T-helper 1 cell treated with Interleukin-12 subunit alpha and Interleukin-12 subunit beta and Interleukin-4 antibody, amounts not matched to agents 30 μg/mL and 1 μg/mL, for 36 hours (primary cell): Measurements from ENCODE around the gene DOCK4.

Source experiments
- H3K27ac Mint-ChIP-seq: one replicate; pipeline ENCODE4 v1.8.0; 2021; ENCODE audit warnings: mild to moderate bottlenecking, mixed read lengths
- H3K27me3 Mint-ChIP-seq: one replicate; pipeline ENCODE4 v1.8.0; 2021; ENCODE audit warnings: low read depth, mixed read lengths
- H3K36me3 Mint-ChIP-seq: one replicate; pipeline ENCODE4 v1.8.0; 2021; ENCODE audit warnings: low read depth, mixed read lengths
- H3K4me1 Mint-ChIP-seq: one replicate; pipeline ENCODE4 v1.8.0; 2021; ENCODE audit warnings: low read depth, mixed read lengths
- H3K4me3 Mint-ChIP-seq: one replicate; pipeline ENCODE4 v1.8.0; 2021; ENCODE audit warnings: mild to moderate bottlenecking, moderate library complexity, mixed read lengths
- H3K9me3 Mint-ChIP-seq: one replicate; pipeline ENCODE4 v1.8.0; 2021; ENCODE audit warnings: mixed read lengths

DOCK4 gene

DNA sequence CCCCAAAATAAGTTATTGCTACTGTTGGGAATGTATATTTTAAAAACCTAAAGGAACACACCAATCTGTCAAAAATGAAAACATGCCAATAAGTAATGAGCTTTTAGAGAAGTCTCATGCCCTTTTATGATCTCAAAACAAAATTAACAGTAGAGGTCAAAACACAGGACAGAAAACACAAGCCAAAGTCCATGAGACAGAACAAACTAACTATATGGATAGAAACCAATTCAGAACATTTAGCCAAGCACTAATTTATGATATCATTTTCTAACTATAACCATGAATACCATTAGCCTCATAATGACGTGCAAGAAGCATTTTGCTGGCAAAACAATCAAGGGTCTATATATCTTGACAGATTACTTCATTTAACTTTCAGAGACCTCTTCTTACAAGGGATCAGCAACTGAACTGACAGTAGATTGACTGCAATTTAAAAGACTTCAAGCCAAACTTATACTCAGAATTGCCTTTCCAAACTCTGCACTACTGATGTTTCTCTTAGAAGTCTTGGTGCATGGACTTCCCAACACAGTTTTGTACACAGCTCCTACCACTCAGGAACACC, 200.9 kb downstream of the DOCK4 start:
- Mint-ChIP-seq H3K4me1 (peaks cover 1% of the 10 kb centered on the region), H3K9me3 (no peaks in the 10 kb centered on the region), H3K36me3 (no peaks in the 10 kb centered on the region), H3K4me3 (no peak overlapping the region), H3K27me3 (peaks cover 4% of the 10 kb centered on the region), H3K27ac (no peak overlapping the region)

DNA sequence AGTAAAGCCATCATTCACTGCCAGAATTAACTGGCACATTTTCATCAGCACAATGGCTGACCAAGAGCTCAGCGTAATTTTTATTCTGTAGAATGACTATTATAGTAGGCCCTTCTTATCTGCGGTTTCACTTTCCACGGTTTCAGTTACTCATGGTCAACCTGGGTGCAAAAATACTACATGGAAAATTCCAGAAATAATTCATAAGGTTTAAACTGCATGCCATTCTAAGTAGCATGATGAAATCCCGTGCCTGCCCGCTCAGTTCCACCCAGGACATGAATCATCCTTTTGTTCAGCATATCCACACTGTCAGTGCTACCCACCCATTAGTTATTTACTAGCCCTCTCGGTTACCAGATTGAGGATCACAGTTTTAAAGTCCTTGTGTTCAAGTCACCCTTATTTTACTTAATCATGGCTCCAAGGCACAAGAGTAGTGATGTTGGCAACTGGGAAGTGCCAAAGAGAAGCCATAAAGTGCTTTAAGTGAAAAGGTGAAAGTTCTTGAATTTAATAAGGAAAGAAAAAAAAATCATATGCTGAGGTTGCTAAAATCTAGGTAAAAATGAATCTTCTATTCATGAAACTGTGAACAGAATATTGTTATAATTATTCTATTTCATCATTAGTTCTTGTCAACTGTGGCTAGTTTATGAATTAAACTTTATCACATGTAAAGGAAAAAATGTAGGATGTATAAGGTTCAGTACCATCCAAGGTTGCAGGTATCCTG, 204.9 kb downstream of the DOCK4 start:
- H3K27ac Mint-ChIP-seq = no peak overlapping the region
- no peaks in the 10 kb centered on the region for H3K36me3 Mint-ChIP-seq
- no peaks in the 10 kb centered on the region for H3K4me1 Mint-ChIP-seq
- no peak overlapping the region for H3K4me3 Mint-ChIP-seq
- H3K27me3 Mint-ChIP-seq = peaks cover 4% of the 10 kb centered on the region
- H3K9me3 Mint-ChIP-seq = no peaks in the 10 kb centered on the region

DNA sequence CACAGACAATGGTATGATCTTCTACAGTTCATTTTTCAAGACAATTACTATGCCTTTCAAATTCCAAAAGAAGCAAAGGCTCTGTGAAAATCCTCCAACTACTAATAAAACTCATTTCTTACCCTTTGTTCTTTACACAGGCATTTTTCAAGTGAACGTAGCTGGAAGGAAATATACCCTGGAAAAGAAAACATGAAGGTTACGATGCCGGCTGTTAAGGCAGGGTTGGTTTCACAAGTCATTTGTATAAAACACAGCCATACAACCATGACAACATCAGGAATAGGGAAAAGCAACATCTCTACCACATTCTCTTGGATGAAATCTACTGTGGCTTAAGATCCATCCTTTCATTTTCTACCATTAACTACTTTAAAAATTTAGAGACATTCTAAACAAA, 207.9 kb downstream of the DOCK4 start:
- Mint-ChIP-seq H3K36me3 (no peaks in the 10 kb centered on the region), H3K4me3 (no peak overlapping the region), H3K9me3 (no peaks in the 10 kb centered on the region), H3K4me1 (no peaks in the 10 kb centered on the region), H3K27ac (no peak overlapping the region), H3K27me3 (no peaks in the 10 kb centered on the region)

DNA sequence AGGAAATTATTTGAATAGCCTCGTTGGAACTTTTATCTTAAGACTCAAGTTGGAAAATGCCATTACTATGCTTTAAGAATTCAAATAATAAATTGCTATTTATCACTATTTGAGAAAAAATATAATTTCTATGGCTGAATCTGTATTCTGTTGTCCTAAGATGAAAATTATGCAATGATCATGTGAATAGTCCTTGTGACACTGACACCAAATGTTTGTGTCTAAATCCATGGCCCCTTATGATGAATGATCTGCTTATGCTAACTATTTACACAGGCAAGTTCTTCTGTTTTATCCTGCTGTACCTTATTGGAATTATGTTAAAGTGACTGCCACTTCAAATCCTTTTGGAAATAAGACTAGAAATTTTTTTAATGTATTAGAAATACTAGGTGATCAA, 208.7 kb downstream of the DOCK4 start:
- H3K36me3 Mint-ChIP-seq = no peaks in the 10 kb centered on the region
- H3K27ac Mint-ChIP-seq = no peak overlapping the region
- H3K4me3 Mint-ChIP-seq = no peak overlapping the region
- H3K4me1 Mint-ChIP-seq = no peaks in the 10 kb centered on the region
- H3K27me3 Mint-ChIP-seq = no peaks in the 10 kb centered on the region
- no peaks in the 10 kb centered on the region for H3K9me3 Mint-ChIP-seq

DNA sequence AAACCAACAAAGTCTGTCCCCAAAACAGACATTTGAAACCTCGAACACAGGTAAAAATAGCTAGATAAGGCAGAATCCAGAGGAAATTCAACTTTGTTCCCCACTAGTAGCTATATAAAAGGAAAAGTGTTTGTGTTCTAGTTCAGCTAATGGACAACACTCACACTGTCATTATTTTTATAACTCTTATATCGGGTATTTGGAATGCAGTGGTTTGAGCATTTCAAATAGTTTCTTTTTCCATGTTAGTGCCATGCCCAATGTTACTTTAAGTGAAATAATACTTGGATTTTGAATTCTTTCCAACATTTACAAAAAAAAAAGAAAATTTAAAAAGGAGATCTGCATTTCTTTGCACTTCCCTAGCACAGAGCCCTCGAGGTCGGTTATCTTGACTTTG, 213.6 kb downstream of the DOCK4 start:
- H3K27me3 Mint-ChIP-seq = no peaks in the 10 kb centered on the region
- H3K27ac Mint-ChIP-seq = no peak overlapping the region
- H3K4me1 Mint-ChIP-seq = no peaks in the 10 kb centered on the region
- H3K36me3 Mint-ChIP-seq = no peaks in the 10 kb centered on the region
- H3K4me3 Mint-ChIP-seq = no peak overlapping the region
- H3K9me3 Mint-ChIP-seq = no peaks in the 10 kb centered on the region

DNA sequence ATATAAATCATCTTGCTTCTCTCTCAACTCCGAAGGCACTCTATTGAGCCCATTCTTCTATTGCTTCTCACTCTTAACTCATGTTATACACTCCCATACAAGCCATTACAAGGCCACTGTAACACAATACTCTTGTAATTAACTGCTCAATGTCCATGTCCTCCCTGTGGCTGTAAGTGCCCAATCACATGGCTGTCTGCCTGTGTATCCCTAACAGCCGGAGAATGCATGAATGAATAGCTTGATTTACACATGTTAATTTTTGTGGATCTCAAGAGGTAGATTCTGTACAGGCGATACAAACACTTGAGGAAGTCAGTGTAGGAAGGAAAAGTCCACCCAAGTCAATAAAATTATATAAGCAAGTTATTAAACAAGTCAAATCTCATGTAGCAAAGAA, 215.6 kb downstream of the DOCK4 start:
- H3K36me3 Mint-ChIP-seq = no peaks in the 10 kb centered on the region
- no peaks in the 10 kb centered on the region for H3K9me3 Mint-ChIP-seq
- H3K4me1 Mint-ChIP-seq = no peaks in the 10 kb centered on the region
- H3K27me3 Mint-ChIP-seq = peaks cover 3% of the 10 kb centered on the region
- no peak overlapping the region for H3K27ac Mint-ChIP-seq
- H3K4me3 Mint-ChIP-seq = no peak overlapping the region

DNA sequence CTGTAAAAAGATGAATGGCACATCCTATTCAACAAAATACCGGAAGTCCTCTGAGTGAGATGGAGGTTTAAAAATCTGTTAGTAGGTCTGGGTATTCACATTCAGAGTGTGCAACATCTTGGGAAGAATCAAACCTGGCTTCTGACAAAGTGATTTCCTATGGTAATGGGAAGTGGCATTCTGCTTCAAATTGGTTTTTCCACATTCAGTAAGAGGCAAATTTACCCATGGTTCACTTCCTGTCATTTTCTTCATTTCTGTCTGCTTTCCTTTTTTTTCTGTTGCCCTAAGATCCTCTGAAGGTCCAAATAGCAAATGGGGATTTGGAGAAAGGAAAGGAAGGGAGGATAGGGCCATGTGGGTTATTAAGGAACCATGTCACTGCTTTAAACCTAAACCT, 218.3 kb downstream of the DOCK4 start:
- Mint-ChIP-seq H3K4me3 (no peak overlapping the region), H3K27ac (no peak overlapping the region), H3K27me3 (peaks cover 3% of the 10 kb centered on the region), H3K4me1 (no peaks in the 10 kb centered on the region), H3K9me3 (no peaks in the 10 kb centered on the region), H3K36me3 (no peaks in the 10 kb centered on the region)

DNA sequence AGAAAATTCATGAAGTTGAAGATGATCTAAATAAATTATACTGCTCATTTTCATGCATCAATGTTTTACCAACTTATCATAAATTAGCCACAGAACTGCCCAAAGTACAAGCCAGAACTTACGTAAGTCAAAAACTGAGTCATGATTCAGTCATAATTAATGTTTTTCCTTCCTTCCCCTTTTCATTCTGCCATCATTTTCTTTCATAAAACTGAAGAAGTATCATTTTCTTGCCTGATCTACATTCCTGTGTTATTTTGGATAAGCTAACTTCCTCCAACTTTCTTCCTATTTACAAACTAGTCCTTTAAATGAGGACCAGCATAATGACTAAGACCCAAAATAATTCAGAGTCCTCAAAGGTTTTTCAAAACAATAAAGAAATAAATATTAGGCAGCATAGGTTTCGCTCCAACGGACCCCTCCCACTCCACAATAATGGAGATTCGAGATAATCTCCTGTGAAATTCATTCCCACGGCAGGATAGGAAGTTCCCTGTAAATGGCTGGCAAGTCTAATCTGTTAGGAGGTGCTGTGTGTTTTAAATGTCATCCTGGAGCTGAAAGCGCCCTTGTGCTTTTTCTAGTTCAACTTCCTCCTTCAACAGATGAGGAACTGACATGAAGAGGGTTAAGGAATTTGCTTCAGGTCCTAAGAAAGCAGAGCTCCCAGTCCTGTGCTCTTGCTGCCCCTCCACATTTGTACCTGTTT, 218.9 kb downstream of the DOCK4 start:
- H3K9me3 Mint-ChIP-seq = no peaks in the 10 kb centered on the region
- peaks cover 3% of the 10 kb centered on the region for H3K27me3 Mint-ChIP-seq
- no peaks in the 10 kb centered on the region for H3K4me1 Mint-ChIP-seq
- H3K4me3 Mint-ChIP-seq = no peak overlapping the region
- H3K27ac Mint-ChIP-seq = no peak overlapping the region
- no peaks in the 10 kb centered on the region for H3K36me3 Mint-ChIP-seq

DNA sequence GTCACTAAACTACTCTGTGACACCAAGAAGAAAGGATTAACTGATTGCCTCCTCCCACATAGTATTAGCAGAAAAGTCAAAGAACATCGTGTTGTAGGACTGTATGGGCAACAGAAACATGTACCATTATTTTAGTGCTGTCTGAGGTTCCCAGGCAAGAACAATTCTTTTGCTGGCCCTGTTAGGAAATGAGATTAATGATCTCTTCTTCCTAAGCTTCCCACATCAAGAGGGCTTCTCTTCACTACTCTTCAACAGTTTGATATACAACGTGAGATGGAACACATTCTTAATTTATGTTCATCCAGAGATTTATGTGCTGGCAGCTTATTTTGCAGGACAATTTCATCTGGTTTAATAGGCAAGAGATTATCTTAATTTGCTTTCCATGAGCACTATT, 219.6 kb downstream of the DOCK4 start:
- no peaks in the 10 kb centered on the region for H3K36me3 Mint-ChIP-seq

DNA sequence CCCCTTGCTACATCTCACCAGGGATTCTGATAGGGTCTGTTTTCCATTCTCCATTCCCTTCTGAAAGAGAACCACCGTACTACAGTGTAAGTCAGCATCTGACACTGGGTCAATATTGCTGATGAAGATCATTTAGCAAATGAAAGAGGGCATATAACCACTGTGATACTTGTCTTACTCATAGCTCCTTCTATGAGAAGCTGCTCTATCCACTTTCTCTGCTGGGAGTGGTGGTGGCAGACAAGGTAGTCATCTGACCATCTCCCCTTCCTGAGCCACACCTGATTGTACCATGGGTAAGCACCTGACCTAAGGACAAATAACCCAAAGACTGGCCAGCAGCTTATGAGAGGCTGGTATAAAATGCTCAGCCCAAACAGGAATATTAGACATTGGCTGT, 220.4 kb downstream of the DOCK4 start:
- Mint-ChIP-seq H3K9me3 (no peaks in the 10 kb centered on the region), H3K4me3 (no peak overlapping the region), H3K4me1 (no peaks in the 10 kb centered on the region), H3K36me3 (no peaks in the 10 kb centered on the region), H3K27me3 (peaks cover 3% of the 10 kb centered on the region), H3K27ac (no peak overlapping the region)

More for the DNA sequence above, 219.6 kb downstream of the DOCK4 start:
- H3K27ac Mint-ChIP-seq = no peak overlapping the region
- H3K4me3 Mint-ChIP-seq = no peak overlapping the region
- H3K4me1 Mint-ChIP-seq = no peaks in the 10 kb centered on the region
- H3K27me3 Mint-ChIP-seq = peaks cover 3% of the 10 kb centered on the region
- H3K9me3 Mint-ChIP-seq = no peaks in the 10 kb centered on the region

DNA sequence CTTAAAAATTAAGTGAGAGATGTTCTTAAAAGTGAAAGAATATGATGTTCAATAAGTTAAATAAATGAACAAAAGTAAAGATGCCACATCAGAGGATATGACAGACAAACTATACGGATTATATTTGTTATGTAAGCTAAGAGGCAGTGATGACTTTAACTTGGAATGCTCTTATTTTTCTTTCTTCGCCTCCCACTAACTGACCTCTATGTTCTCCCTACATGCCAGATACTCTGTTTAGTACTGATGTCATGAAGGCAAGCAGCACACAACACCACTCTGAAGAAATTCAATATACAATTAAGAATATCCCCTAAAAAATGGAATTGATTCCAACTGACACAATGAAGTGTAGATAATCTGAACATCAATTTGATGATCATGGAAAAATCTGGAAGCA, 223.4 kb downstream of the DOCK4 start:
- H3K4me3 Mint-ChIP-seq = no peak overlapping the region
- peaks cover 6% of the 10 kb centered on the region for H3K27me3 Mint-ChIP-seq
- H3K36me3 Mint-ChIP-seq = no peaks in the 10 kb centered on the region
- H3K4me1 Mint-ChIP-seq = no peaks in the 10 kb centered on the region
- H3K27ac Mint-ChIP-seq = no peak overlapping the region
- no peaks in the 10 kb centered on the region for H3K9me3 Mint-ChIP-seq

DNA sequence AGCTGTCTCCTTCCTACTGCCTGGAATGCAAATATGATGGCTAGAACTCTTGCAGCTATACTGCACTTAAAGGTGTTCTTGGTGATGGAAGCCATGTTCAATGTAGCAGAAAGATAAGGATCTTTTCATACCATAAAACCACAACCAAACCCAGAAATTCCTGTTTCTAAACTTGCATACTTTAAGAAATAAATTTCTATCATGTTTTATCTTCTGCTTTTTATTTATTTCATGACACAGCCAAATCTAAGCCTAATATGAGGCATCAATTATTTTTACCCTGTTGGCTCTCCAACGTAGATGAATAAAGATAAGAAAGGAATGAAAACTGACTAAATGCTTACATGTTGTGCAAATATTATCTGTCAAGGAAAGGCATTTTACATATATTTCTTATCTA, 224.1 kb downstream of the DOCK4 start:
- Mint-ChIP-seq H3K27ac (no peak overlapping the region), H3K4me3 (no peak overlapping the region), H3K9me3 (no peaks in the 10 kb centered on the region), H3K36me3 (no peaks in the 10 kb centered on the region), H3K27me3 (peaks cover 6% of the 10 kb centered on the region), H3K4me1 (no peaks in the 10 kb centered on the region)

DNA sequence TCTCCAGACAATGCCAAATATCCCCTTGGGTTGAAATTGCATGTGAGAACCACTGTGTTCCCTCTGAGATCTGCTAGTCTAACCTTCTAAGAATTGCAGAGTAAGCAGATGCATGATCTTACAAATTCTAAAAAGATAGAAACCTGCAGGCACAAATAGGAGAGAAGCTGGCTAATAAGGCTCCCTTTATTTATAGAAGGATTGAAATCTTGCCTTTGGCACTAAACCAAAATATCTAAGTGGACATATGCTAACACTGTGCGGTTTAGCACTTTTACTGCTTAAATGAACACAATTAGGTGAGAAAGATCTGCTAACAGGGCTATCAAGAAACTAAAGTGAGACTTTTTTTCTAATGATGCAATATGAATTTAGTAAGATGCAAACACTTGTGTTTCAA, 225.5 kb downstream of the DOCK4 start:
- Mint-ChIP-seq H3K27ac (no peak overlapping the region), H3K4me3 (no peak overlapping the region), H3K4me1 (no peaks in the 10 kb centered on the region), H3K36me3 (no peaks in the 10 kb centered on the region), H3K27me3 (peaks cover 3% of the 10 kb centered on the region), H3K9me3 (no peaks in the 10 kb centered on the region)

DNA sequence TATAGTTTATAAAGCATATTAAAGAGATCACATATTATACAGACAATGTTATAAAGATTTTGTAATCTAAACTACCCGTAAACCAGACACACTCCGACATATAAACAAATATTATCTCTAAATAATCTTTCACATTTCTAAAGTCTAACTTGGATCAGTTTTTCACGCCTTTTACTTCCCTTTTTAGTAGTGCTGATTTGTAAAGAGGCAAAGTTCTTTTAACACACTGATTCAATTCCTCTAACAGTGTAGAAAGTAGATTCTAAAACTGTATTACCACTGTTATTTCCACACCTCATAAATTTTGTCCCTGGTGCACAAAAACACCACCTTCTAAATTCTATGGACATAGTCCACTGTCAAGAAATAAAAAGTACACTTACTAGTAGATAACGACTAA, 230.9 kb downstream of the DOCK4 start:
- no peaks in the 10 kb centered on the region for H3K36me3 Mint-ChIP-seq
- H3K4me1 Mint-ChIP-seq = no peaks in the 10 kb centered on the region
- H3K27ac Mint-ChIP-seq = no peak overlapping the region
- H3K4me3 Mint-ChIP-seq = no peak overlapping the region
- peaks cover 4% of the 10 kb centered on the region for H3K27me3 Mint-ChIP-seq
- no peaks in the 10 kb centered on the region for H3K9me3 Mint-ChIP-seq

DNA sequence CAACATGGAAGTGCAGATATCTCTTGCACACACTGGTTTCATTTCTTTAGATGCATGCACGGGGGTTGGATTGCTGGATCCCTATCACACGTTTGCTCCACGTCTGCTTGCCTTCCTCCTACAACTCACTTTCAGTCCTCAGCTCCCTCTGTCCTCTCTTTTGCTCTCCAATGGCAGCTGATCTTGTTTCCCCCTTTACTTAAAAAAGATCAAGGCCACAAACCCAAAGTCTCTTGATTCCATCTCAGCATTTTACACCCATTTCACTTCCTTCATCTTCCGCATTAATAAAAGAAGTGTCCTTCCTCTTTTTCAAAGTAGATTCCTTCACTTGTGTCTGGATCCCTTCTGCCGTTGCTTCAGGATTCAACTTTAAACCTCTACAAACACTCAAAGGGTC, 245.2 kb downstream of the DOCK4 start:
- Mint-ChIP-seq H3K36me3 (no peaks in the 10 kb centered on the region), H3K27ac (no peak overlapping the region), H3K4me1 (no peaks in the 10 kb centered on the region), H3K4me3 (no peak overlapping the region), H3K9me3 (no peaks in the 10 kb centered on the region), H3K27me3 (no peaks in the 10 kb centered on the region)
